K562 (cell line): ENCODE measurements around the gene SIGLEC1.

Experiments used
- NR2C1 ChIP-seq, 2 experiments: fragments of 450-650 bp; IDR thresholded peaks; 2 replicates each; pipeline ENCODE4 v1.6.1; 2017; ENCODE audit warnings: mild to moderate bottlenecking in 2 of 2, antibody characterized with exemption in 1 of 2, inconsistent platforms in 1 of 2, missing compliant biosample characterization in 1 of 2, missing genetic modification characterization in 1 of 2
- RFX5 ChIP-seq: IDR thresholded peaks from 2 replicates; pipeline ENCODE4 v1.6.1; 2011; ENCODE audit warnings: low read depth, mild to moderate bottlenecking, improper control_type of control experiment, low read length
- SAFB2 ChIP-seq: fragments of 200-400 bp; formaldehyde crosslinking; IDR thresholded peaks from 2 replicates; pipeline ENCODE4 v1.6.1; 2018; ENCODE audit warnings: borderline replicate concordance, low read length, low read depth, moderate library complexity; ENCODE audit not compliant: severe bottlenecking
- SRF ChIP-seq, 2 experiments: fragments of 250-450, 450-650 bp in 1 of 2; sonication (Bioruptor Pico) in 1 of 2; sonication (generic) in 1 of 2; formaldehyde crosslinking; IDR thresholded peaks; 2 replicates each; pipeline versions ENCODE4 v1.5.0 to v1.5.1; 2020 to 2022; ENCODE audit warnings: mild to moderate bottlenecking in 1 of 2, missing genetic modification reagents in 1 of 2
- STAT6 ChIP-seq: sonication (generic); formaldehyde crosslinking; IDR thresholded peaks from 2 replicates; pipeline ENCODE4 v1.8.1; 2023; ENCODE audit warnings: mild to moderate bottlenecking, missing genetic modification reagents
- USF2 ChIP-seq: sonication (generic); formaldehyde crosslinking; IDR thresholded peaks from 2 replicates; pipeline ENCODE4 v1.5.0; 2020; ENCODE audit warnings: missing genetic modification reagents
- YBX1 ChIP-seq: fragments of 450-650 bp; IDR thresholded peaks from 2 replicates; pipeline ENCODE4 v1.7.1; 2016; ENCODE audit warnings: mild to moderate bottlenecking
- ZNF263 ChIP-seq: sonication (generic); formaldehyde crosslinking; IDR thresholded peaks from 2 replicates; pipeline ENCODE4 v1.8.0; 2022; ENCODE audit warnings: mild to moderate bottlenecking, missing genetic modification reagents, borderline replicate concordance
- ZNF77 ChIP-seq: fragments of 250-450 bp; sonication (Bioruptor Pico); IDR thresholded peaks from 2 replicates; pipeline ENCODE4 v1.5.0; 2020
- ZSCAN29 ChIP-seq: fragments of 450-650 bp; IDR thresholded peaks from 2 replicates; pipeline ENCODE4 v1.6.1; 2017

GRCh38 chr20:3748073-3748472 is 35.7 kb upstream of the SIGLEC1 start:
- TF ChIP-seq SRF (CRISPR knock-in tag; IDR thresholded peaks at IDR 0.05), result no peak
- TF ChIP-seq ZSCAN29, result no peak
- no peak for TF ChIP-seq SAFB2
- no peak for TF ChIP-seq YBX1
- TF ChIP-seq NR2C1 (IDR thresholded peaks at IDR 0.05), result no peak
- no peak for TF ChIP-seq NR2C1 (tag; IDR thresholded peaks at IDR 0.05)
- no peak for TF ChIP-seq USF2 (CRISPR knock-in tag)
- no peak for TF ChIP-seq ZNF263 (CRISPR knock-in tag)
- TF ChIP-seq STAT6 (CRISPR knock-in tag), result no peak
- no peak for TF ChIP-seq ZNF77
- TF ChIP-seq RFX5, result no peak
